ENCODE measurements around the gene HPS5.
"Not testable (repeated sequence)": the region's sequence is repeated elsewhere in the genome, so short reads cannot be mapped to it uniquely, and the experiment has no call there.

DNA sequence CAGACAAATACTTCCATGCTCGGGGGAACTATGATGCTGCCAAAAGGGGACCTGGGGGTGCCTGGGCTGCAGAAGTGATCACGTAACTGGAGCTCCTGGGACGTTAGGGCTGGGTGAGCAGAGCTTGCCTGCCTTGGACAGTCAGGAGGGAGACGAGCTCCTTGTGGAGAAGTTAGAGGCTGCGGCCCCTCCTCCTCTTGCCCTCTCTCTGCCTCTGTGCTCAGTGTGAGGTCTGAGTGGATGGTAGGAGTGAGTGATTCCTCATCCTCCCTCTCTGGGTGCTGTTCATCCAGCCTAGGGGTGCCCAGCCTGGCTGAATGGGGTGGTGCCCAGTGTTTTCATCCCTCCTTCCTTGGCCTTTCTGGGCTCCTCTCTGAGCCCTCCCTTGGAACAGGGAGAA, 52.7 kb downstream of the HPS5 start:
- not testable (repeated sequence) for TF ChIP-seq CTCF (tag by site-specific recombination; IDR thresholded peaks at IDR 0.05); ZFP41 (tag by site-specific recombination; IDR thresholded peaks at IDR 0.05; ENCODE audit: borderline replicate concordance); WT1 (tag by site-specific recombination; IDR thresholded peaks at IDR 0.05); ZNF112 (tag by site-specific recombination; IDR thresholded peaks at IDR 0.05); ZNF292 (tag by site-specific recombination; IDR thresholded peaks at IDR 0.05; ENCODE audit: borderline replicate concordance, low read depth); ZNF18 (tag by site-specific recombination; IDR thresholded peaks at IDR 0.05); YY2 (tag by site-specific recombination; IDR thresholded peaks at IDR 0.05); ZNF239 (tag by site-specific recombination; IDR thresholded peaks at IDR 0.05); ZNF274 (IDR thresholded peaks at IDR 0.05; ENCODE audit: low read length); ZNF274 (tag by site-specific recombination; IDR thresholded peaks at IDR 0.05; ENCODE audit: borderline replicate concordance); PRDM1 (tag by site-specific recombination; IDR thresholded peaks at IDR 0.05); ZNF580 (tag by site-specific recombination; IDR thresholded peaks at IDR 0.05); ZNF785 (tag by site-specific recombination; IDR thresholded peaks at IDR 0.05)
- TF ChIP-seq, protein P1, sequence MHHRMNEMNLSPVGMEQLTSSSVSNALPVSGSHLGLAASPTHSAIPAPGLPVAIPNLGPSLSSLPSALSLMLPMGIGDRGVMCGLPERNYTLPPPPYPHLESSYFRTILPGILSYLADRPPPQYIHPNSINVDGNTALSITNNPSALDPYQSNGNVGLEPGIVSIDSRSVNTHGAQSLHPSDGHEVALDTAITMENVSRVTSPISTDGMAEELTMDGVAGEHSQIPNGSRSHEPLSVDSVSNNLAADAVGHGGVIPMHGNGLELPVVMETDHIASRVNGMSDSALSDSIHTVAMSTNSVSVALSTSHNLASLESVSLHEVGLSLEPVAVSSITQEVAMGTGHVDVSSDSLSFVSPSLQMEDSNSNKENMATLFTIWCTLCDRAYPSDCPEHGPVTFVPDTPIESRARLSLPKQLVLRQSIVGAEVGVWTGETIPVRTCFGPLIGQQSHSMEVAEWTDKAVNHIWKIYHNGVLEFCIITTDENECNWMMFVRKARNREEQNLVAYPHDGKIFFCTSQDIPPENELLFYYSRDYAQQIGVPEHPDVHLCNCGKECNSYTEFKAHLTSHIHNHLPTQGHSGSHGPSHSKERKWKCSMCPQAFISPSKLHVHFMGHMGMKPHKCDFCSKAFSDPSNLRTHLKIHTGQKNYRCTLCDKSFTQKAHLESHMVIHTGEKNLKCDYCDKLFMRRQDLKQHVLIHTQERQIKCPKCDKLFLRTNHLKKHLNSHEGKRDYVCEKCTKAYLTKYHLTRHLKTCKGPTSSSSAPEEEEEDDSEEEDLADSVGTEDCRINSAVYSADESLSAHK (tag by site-specific recombination; IDR thresholded peaks at IDR 0.05) = not testable (repeated sequence)
